ENCODE measurements around the gene XCL2. TPM values are rescaled to one million over a fixed set of nuclear protein-coding genes. Genes with fewer than 3 reads are reported as not detected.

Gene XCL2
- total and polyA plus RNA-seq, 8 donors: 0.23 to 0.52 TPM; not detected in 6

DNA sequence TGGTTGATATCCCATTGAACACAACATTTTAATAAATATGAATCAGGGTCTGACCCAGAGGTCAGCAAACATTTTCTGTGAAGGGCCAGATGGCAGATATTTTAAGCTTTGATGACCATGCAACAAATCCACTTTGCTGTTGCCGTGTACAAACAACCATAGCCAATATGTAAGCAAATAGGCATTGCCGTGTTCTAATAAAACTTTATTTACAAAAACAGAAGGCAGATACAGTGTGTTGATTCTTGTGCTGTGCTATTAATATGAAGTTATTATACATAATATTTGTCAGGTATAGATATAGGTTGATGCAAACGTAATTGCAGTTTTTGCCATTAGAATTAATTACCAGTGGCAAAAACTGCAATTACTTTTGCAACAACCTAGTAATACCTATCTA is 23.8 kb upstream of the XCL2 start:
- no peak for FAIRE-seq
- TF ChIP-seq, protein P1, sequence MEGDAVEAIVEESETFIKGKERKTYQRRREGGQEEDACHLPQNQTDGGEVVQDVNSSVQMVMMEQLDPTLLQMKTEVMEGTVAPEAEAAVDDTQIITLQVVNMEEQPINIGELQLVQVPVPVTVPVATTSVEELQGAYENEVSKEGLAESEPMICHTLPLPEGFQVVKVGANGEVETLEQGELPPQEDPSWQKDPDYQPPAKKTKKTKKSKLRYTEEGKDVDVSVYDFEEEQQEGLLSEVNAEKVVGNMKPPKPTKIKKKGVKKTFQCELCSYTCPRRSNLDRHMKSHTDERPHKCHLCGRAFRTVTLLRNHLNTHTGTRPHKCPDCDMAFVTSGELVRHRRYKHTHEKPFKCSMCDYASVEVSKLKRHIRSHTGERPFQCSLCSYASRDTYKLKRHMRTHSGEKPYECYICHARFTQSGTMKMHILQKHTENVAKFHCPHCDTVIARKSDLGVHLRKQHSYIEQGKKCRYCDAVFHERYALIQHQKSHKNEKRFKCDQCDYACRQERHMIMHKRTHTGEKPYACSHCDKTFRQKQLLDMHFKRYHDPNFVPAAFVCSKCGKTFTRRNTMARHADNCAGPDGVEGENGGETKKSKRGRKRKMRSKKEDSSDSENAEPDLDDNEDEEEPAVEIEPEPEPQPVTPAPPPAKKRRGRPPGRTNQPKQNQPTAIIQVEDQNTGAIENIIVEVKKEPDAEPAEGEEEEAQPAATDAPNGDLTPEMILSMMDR (IDR thresholded peaks at IDR 0.05): no peak
- intact Hi-C loops (cut with DNase I): loop anchor here in 1 of 3 donors (10.0 kb wide), 1 partner anchor 133 kb away; no protein-coding TSS in a partner anchor

DNA sequence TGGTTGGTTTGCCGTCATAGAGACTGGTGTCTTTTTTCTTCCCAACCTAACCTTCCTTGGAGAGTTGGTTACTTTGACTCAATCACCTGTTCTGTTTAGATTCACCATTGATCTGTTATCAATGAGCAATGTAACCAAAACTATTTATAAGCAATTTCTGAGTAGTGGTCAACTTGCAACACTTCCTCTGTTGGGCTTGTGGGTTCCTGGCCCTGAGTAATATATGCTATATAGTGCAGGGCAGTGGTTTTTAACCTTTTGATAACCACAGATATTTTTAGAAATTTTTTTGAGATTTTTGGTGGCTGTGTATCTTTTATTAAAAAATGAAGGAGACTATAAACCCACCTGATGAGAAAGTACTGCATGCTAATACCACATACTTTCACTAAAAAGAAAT is 23.2 kb upstream of the XCL2 start:
- Histone ChIP-seq H3K4me3 (no peak overlapping the region), H3K27me3 (no peaks in the 10 kb centered on the region), H3K4me1 (no peaks in the 10 kb centered on the region), H3K27ac (no peak overlapping the region), H3K9me3 (no peaks in the 10 kb centered on the region), H3K36me3 (no peaks in the 10 kb centered on the region)
- DNase-seq: no peak
- intact Hi-C loops (cut with DNase I): loop anchor here in 1 of 3 donors (10.0 kb wide), 1 partner anchor 132 kb away; no protein-coding TSS in a partner anchor
- no peak for ATAC-seq
- TF ChIP-seq, protein P1 (IDR thresholded peaks at IDR 0.05): no peak
- WGBS, 2 donors: 73 to 90% methylated on average over 1 of the region's 1 CpG
- FAIRE-seq: no peak

More for the DNA sequence above, 23.8 kb upstream of the XCL2 start:
- H3K27ac ChIP-seq: no peak overlapping the region
- H3K9me3 ChIP-seq: no peaks in the 10 kb centered on the region
- ATAC-seq: no peak
- no peaks in the 10 kb centered on the region for H3K27me3 ChIP-seq
- DNase-seq: no peak
- WGBS, 2 donors: 87 to 88% methylated on average over 3 of the region's 3 CpGs
- H3K4me1 ChIP-seq: no peaks in the 10 kb centered on the region
- H3K4me3 ChIP-seq: no peak overlapping the region
- H3K36me3 ChIP-seq: no peaks in the 10 kb centered on the region

DNA sequence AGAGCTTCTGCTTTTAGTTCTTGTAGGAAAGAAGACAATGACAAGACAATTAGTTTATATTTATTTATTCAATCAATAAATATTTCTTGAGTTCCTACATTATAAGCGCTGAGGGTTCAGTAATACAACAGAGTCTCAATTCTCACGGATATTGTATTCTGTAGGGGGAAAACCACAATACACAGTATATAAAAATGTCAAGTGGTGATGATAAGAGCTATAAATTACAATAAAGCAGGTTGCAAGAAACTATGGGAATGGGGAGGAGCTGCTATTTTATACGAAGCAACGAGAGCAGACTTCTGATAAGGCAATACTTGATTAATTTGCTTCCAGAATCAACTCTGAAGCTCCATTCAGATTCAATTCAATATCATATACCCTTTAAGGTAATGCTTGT is 22.0 kb upstream of the XCL2 start:
- Histone ChIP-seq H3K36me3 (no peaks in the 10 kb centered on the region), H3K9me3 (no peaks in the 10 kb centered on the region), H3K4me3 (no peak overlapping the region), H3K27me3 (no peaks in the 10 kb centered on the region), H3K4me1 (no peaks in the 10 kb centered on the region), H3K27ac (no peak overlapping the region)
- intact Hi-C loops (cut with DNase I): loop anchor here in 1 of 3 donors (10.0 kb wide), 1 partner anchor 131 kb away; no protein-coding TSS in a partner anchor
- DNase-seq (no peak), ATAC-seq (no peak), FAIRE-seq (no peak)
- TF ChIP-seq, protein P1 (IDR thresholded peaks at IDR 0.05): no peak
- WGBS, 2 donors: 42 to 49% methylated on average over 4 of the region's 4 CpGs

DNA sequence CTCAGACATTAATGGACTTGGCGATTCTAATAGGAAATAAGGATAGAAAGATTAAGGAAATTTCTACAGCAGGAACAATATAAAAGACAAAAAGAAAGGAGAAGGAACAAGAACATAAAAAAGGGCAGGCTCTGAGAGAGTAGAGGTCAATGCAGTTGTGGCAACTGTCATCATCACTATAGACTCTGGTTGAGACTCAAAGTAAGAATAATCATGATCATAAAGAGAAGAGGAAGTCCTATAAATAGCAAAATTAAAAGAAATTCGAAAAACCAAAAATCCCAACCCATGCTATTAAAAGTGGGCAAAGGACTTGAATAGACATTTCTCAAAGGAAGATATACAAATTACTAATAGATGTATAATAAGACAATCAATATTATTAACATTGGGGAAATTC is 18.2 kb upstream of the XCL2 start:
- TF ChIP-seq, protein P1 (IDR thresholded peaks at IDR 0.05): no peak
- FAIRE-seq: no peak
- no peak overlapping the region for H3K4me3 ChIP-seq
- ATAC-seq: no peak
- no peaks in the 10 kb centered on the region for H3K27me3 ChIP-seq
- intact Hi-C loops (cut with DNase I): loop anchor here in 1 of 3 donors (10.0 kb wide), 1 partner anchor 127 kb away; no protein-coding TSS in a partner anchor
- WGBS, 2 donors: 66 to 79% methylated on average over 2 of the region's 2 CpGs
- no peak overlapping the region for H3K27ac ChIP-seq
- DNase-seq: no peak
- no peaks in the 10 kb centered on the region for H3K36me3 ChIP-seq
- H3K4me1 ChIP-seq: no peaks in the 10 kb centered on the region
- H3K9me3 ChIP-seq: no peaks in the 10 kb centered on the region

DNA sequence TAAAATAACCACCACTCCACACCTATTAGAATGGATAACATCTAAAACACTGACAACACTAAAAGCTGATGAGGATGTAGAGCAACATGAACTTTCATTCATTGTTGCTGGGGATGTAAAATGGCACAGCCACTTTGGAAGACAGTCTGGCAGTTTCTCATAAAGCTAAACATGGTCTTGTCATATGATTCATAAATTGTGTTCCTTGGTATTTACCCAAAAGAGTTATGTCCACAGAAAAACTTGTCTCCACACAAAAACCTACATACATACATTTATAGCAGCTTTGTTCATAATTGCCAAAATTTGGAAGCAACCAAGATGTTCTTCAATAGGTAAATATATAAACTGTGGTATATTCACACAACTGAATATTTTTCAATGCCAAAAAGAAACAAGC is 16.6 kb upstream of the XCL2 start:
- Histone ChIP-seq H3K4me1 (no peaks in the 10 kb centered on the region), H3K27me3 (no peaks in the 10 kb centered on the region), H3K27ac (no peak overlapping the region), H3K36me3 (no peaks in the 10 kb centered on the region), H3K4me3 (no peak overlapping the region), H3K9me3 (no peaks in the 10 kb centered on the region)
- FAIRE-seq (no peak), ATAC-seq (no peak), DNase-seq (no peak)
- TF ChIP-seq, protein P1 (IDR thresholded peaks at IDR 0.05): no peak
- intact Hi-C loops (cut with DNase I): loop anchor here in 1 of 3 donors (10.0 kb wide), 1 partner anchor 126 kb away; no protein-coding TSS in a partner anchor

Measured in pancreas (tissue), 10 donors.